Fibroblast of villous mesenchyme (primary cell): Measurements from ENCODE around the gene IL22RA2. TPM values are rescaled to one million over a fixed set of nuclear protein-coding genes. Genes with fewer than 3 reads are reported as not detected.
A peak's percentile ranks its signal among the peaks of the same experiment; 100 is the strongest.

Source experiments
- DNase-seq: peaks from one replicate; pipeline ENCODE4 v3.0.0-alpha.2; 2010; ENCODE audit warnings: low read depth
- H3K4me3 ChIP-seq: 2 replicates; pipeline ENCODE4 v1.5.1; 2011; ENCODE audit warnings: low read depth, mild to moderate bottlenecking, low read length
- total RNA-seq: library from RNA; depleted of rRNA; stranded (reverse); fragments of >200 nt; gene quantifications from 2 replicates; pipeline ENCODE4 v1.2.3, GENCODE V29; 2012
- TF ChIP-seq, protein P1 (sequence below): IDR thresholded peaks from 2 replicates; pipeline ENCODE4 v1.5.1; 2012; ENCODE audit warnings: low read depth, mild to moderate bottlenecking, low read length; ENCODE audit not compliant: insufficient read depth

The IL22RA2 gene
- total RNA-seq, 1 donor: not detected

DNA sequence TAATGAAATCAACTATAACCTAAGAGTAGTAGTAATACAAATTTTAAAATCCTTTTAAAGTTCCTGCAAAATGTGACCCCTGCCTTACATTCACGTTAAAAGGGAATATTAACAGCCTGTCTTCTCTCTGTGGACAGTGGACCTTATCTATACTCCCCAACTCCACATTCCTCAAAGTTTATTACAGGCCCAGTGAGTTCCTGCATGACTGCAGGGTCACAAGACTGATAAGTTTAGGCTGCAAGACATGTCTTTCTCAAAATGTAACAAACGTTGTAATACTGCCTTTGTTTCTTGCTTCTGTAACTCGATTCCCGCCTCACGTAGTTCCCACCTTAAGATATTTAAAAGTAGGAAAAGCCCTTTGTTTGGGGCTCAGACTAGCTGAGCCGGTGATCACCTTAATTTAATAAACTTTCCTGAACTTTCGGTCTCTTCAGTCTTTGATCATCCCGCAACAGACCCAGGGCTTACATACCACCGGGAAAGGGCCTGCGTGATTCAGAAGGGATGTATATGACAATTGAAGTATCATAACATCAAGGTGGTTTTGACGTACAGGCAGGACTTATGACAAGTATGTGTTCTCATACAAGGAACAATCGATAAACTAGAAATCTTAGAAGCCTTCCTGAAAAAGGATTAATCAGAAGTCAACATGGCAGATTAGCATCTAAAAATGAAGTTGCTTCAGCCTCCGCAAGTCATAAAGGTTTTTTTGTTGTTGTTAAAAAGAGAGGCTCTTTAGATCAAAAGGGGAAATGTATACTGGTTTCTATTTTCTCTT lies 3.0 kb downstream of the IL22RA2 start:
- no peak overlapping the region for H3K4me3 ChIP-seq
- TF ChIP-seq, protein P1, sequence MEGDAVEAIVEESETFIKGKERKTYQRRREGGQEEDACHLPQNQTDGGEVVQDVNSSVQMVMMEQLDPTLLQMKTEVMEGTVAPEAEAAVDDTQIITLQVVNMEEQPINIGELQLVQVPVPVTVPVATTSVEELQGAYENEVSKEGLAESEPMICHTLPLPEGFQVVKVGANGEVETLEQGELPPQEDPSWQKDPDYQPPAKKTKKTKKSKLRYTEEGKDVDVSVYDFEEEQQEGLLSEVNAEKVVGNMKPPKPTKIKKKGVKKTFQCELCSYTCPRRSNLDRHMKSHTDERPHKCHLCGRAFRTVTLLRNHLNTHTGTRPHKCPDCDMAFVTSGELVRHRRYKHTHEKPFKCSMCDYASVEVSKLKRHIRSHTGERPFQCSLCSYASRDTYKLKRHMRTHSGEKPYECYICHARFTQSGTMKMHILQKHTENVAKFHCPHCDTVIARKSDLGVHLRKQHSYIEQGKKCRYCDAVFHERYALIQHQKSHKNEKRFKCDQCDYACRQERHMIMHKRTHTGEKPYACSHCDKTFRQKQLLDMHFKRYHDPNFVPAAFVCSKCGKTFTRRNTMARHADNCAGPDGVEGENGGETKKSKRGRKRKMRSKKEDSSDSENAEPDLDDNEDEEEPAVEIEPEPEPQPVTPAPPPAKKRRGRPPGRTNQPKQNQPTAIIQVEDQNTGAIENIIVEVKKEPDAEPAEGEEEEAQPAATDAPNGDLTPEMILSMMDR: no peak

DNA sequence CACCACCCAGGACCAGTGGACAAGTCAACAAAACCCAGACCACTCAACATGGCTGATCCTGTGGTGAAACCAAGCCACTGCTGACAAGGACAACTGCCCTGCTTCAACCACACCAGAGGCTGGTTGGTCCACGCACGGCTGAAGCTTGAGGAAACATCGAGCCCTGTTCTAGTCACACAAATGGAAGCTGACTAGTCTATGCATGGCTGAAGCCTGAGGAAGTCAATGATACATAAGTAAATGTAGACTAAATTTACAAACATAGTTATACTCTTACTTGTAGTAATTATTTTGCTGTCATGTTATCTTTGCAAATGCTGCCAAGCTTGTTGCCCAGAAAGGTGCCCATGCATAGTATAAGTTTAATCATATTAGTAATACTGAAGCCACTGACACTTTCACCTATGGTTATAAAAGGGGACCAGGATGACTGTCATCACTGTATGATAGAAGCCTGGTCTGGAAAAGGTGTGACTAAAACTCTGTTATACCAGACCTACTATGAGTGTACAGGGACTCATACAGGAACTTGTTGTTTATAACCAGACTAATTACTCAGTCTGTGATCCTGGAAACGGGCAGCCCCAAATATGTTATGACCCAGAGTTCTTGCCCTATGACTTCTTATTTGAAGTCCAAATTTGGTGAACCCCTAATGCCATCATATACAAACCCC lies 5.6 kb downstream of the IL22RA2 start:
- TF ChIP-seq, protein P1: no peak
- H3K4me3 ChIP-seq: no peak overlapping the region
- no peak for DNase-seq

More for the DNA sequence above, 3.0 kb downstream of the IL22RA2 start:
- no peak for DNase-seq

DNA sequence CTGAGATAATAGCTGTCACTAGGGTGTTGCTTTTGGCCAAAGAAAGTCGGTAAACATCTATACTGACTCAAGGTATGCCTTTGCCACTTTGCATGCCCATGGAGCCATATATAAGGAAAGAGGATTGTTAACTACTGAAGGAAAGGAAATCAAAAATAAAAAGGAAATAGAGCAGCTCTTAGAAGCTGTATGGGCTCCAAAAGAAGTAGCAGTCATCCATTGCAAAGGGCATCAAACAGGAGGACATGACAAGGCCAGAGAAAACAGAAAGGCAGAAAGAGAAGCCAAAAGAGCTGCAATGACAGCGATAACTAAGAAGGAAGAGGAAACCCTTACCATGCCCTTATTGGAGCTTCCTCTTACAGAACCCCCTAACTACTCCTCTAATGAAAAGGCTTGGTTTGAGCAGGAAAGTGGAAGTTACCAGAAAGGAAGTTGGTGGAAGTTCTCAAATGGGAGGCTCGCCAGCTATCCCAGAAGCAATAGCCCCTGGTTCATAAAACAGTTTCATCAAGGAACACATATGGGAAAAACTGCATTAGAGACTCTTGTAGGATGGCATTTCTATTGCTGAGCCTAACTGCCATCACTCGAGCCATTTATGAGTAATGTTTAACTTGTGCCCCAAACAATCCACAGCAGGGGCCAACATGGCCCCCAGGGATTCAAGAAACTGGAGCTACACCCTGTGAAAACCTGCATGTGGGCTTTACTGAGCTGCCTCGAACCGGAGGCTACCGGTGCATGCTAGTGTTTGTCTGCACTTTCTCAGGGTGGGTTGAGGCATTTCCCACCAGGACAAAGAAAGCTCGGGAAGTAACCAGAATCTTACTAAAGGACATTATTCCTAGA lies 7.0 kb downstream of the IL22RA2 start:
- no peak overlapping the region for H3K4me3 ChIP-seq
- TF ChIP-seq, protein P1: no peak
- DNase-seq: no peak

DNA sequence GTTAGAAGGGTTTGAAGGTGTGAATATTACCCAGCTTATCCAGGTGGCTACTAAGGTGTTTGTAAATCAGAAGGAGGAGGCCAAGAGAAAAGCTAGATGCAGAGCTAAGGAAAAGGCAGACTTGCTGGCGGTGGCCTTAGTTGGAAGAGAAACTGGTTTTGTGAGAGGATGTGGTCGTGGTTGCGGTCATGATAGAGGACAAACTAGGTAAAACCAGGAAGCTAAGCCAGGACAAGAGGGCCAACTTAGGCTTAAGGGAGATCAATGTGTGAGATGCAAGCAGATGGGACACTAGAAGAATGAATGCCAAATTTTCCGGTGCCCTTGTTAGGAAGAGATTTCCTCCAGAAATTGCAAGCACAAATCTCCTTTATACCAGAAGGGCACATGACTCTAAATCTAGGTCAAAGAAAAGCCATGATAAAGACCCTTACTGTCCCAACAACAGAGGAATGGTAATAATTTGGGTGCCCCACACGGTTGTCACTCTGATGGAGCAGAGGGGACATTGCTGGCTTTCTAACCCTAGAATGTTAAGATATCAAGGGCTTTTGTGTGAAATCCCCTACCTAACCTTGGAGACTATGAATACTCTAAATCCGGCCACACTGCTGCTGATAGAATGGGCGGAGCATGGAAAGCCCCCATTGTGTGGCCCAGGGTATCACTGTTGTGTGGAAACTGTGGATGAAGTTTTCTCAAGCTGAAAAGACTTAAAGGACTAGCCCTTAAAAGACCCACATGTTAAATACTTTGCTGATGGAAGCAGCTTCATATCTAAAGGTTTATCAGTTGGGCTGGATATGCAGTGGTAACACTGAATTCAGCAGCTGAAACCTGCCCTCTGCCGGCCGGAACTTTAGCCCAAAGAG lies 7.8 kb downstream of the IL22RA2 start:
- no peak overlapping the region for H3K4me3 ChIP-seq
- DNase-seq: peak; percentile 6
- TF ChIP-seq, protein P1: peak; percentile 28

DNA sequence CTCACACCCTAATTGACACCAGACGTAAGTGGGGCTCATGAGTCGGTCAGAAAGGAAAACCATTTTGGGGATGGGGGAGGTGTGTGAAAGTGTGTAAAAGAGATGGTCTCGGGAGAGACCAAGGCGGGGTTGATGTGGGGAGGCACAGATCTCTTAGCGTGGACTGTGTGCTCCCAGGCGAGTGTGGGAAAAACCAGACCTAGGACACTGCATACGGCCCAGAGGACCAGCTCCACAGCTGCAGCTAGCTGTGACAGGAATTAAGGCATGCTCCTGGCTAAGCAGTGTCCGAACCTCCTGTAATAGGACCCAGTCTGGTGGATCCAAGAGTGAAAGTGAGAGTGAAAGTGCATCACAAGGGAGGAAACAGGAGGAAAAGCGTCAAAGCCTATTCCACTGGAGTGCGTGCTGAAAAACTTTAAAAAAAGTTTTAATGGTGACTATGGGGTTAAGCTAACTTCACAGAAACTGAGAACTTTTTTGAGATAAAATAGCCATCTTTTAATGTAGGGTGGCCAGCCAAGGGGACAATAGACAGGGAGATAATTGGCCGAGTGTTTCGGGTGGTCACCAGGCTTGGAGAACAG lies 9.6 kb downstream of the IL22RA2 start:
- TF ChIP-seq, protein P1: no peak
- H3K4me3 ChIP-seq: no peak overlapping the region
- DNase-seq: no peak

DNA sequence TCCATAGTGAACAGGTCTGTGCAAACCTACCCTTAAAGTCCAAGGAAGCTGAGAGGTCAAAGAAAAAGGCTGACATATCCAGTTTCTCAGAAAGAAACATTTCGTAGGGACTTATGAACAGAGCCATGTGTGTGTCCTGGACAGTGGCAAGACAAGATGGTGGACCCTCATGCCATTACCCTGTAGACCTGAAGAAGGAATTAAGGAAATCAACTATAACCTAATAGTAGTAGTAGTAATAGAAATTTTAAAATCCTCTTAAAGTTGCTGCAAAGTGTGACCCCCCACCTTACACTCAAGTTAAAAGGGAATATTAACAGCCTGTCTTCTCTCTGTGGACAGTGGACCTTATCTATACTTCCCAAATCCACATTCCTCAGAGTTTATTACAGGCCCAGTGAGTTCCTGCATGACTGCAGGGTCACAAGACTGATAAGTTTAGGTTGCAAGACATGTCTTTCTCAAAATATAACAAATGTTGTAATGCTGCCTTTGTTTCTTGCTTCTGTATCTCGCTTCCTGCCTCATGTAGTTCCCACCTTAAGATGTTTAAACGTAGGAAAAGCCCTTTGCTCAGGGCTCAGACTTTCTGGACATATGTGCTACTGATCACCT lies 10.6 kb downstream of the IL22RA2 start:
- TF ChIP-seq, protein P1: no peak
- no peak for DNase-seq
- H3K4me3 ChIP-seq: no peak overlapping the region
